T-cell (primary cell): ENCODE results near the gene CTRB2. TPM values are rescaled to one million over a fixed set of nuclear protein-coding genes. Genes with fewer than 3 reads are reported as not detected.

ENCODE experiments used
- ATAC-seq, 4 experiments: fragments of 200-7000 bp in 3 of 4; fragments of 150-1000 bp in 1 of 4; cut with Tn5 transposase; replicated peaks in 1 of 4; 1 replicate in 3 of 4; 2 replicates in 1 of 4; pipeline ENCODE4 v1.10.0; 2021; ENCODE audit warnings: moderate library complexity in 3 of 4, mild to moderate bottlenecking in 2 of 4, moderate number of reproducible peaks in 1 of 4
- CTCF ChIA-PET, 2 donors: fragments of 300-600 bp; sonication (Branson Sonifier 250); formaldehyde crosslinking; loops; one replicate each; lab custom pipeline; 2022; ENCODE audit warnings: antibody characterized with exemption in 2 of 2; lab: Charles Lee
- POLR2A ChIA-PET, 2 donors: fragments of 300-600 bp; sonication (Branson Sonifier 250); formaldehyde crosslinking; loops; one replicate each; lab custom pipeline; 2022; ENCODE audit warnings: antibody characterized with exemption in 2 of 2; lab: Charles Lee
- DNase-seq, 35 experiments: peaks; one replicate each; pipeline versions ENCODE4 v3.0.0 to v3.0.0-alpha.2; 2013 to 2023
- H3K27ac ChIP-seq: one replicate; pipeline ENCODE4 v1.5.1; 2013; ENCODE audit warnings: low read length
- H3K27me3 ChIP-seq, 2 experiments: replicated peaks in 1 of 2; 1 replicate in 1 of 2; 2 replicates in 1 of 2; pipeline versions ENCODE4 v1.6.1 to v1.7.0; 2013; ENCODE audit warnings: low read length in 1 of 2, mixed read lengths in 1 of 2; ENCODE audit not compliant: control insufficient read depth in 2 of 2, insufficient read depth in 2 of 2; ENCODE audit errors: extremely low read depth in 1 of 2
- H3K36me3 ChIP-seq, 2 donors: 1 replicate in 1 of 2; 2 replicates in 1 of 2; pipeline versions ENCODE4 v1.6.1 to v1.7.0; 2013; ENCODE audit warnings: low read length in 1 of 2; ENCODE audit not compliant: control insufficient read depth in 2 of 2, insufficient read depth in 1 of 2; ENCODE audit errors: extremely low read depth in 1 of 2
- H3K4me1 ChIP-seq, 2 experiments: 1 replicate in 1 of 2; 2 replicates in 1 of 2; pipeline versions ENCODE4 v1.6.1 to v1.7.0; 2013; ENCODE audit warnings: low read length in 2 of 2, mixed read lengths in 1 of 2; ENCODE audit not compliant: insufficient read depth in 2 of 2, control insufficient read depth in 1 of 2; ENCODE audit errors: extremely low read depth in 1 of 2
- H3K4me3 ChIP-seq, 2 donors: 1 replicate in 1 of 2; 2 replicates in 1 of 2; pipeline versions ENCODE4 v1.5.1 to v1.7.0; 2013; ENCODE audit warnings: mild to moderate bottlenecking in 2 of 2, low read length in 1 of 2, moderate library complexity in 1 of 2; ENCODE audit not compliant: control insufficient read depth in 1 of 2; ENCODE audit errors: extremely low read depth in 1 of 2
- H3K9me3 ChIP-seq: 2 replicates; pipeline ENCODE4 v1.7.0; 2013
- H3K27ac Mint-ChIP-seq, 2 donors: one replicate each; pipeline ENCODE4 v1.8.0; 2020 to 2021; ENCODE audit warnings: mild to moderate bottlenecking in 2 of 2, mixed read lengths in 2 of 2
- H3K27me3 Mint-ChIP-seq, 2 donors: one replicate each; pipeline ENCODE4 v1.8.0; 2021 to 2022; ENCODE audit warnings: mixed read lengths in 2 of 2
- H3K36me3 Mint-ChIP-seq: one replicate; pipeline ENCODE4 v1.8.0; 2021; ENCODE audit warnings: mixed read lengths
- H3K4me1 Mint-ChIP-seq, 3 donors: one replicate each; pipeline ENCODE4 v1.8.0; 2020 to 2022; ENCODE audit warnings: mixed read lengths in 3 of 3, mild to moderate bottlenecking in 1 of 3
- H3K4me3 Mint-ChIP-seq, 3 donors: one replicate each; pipeline ENCODE4 v1.8.0; 2020 to 2022; ENCODE audit warnings: mild to moderate bottlenecking in 3 of 3, mixed read lengths in 3 of 3, moderate library complexity in 3 of 3
- H3K9me3 Mint-ChIP-seq, 3 donors: one replicate each; pipeline ENCODE4 v1.8.0; 2020 to 2022; ENCODE audit warnings: mixed read lengths in 3 of 3
- WGBS: methylation state at CpG from one replicate; pipeline ENCODE4 v1.1.5; 2013; ENCODE audit warnings: missing lambda C conversion rate; ENCODE audit not compliant: insufficient coverage; 5-methylcytosine and 5-hydroxymethylcytosine counted together
- total RNA-seq, 35 experiments: library from RNA in 6 of 35; stranded (reverse) in 6 of 35; fragments of 120-200 nt in 1 of 35; gene quantifications; one replicate each; pipeline versions ENCODE4 v1.2.1 to v1.2.4 and lab custom pipeline; 2013 to 2026

Gene CTRB2
- total RNA-seq, 5 donors from 2014 or later (not counting 1 experiment from before 2014, with no cell fraction given) = 14.4 to 18.7 (median 15.1) TPM; not detected in 2

GRCh38 chr16:75192606-75193264 is 14.2 kb downstream of the CTRB2 start:
- H3K4me1 ChIP-seq = no peaks in the 10 kb centered on the region
- ATAC-seq (no peak), DNase-seq (no peak)
- H3K4me3 ChIP-seq = no peak overlapping the region
- peaks cover 0 to 27% of the 10 kb centered on the region in 2 experiments for H3K27me3 ChIP-seq
- ChIA-PET CTCF (interaction anchor here in 1 of 2 donors (0.6 kb wide), 1 partner anchor 206 kb away, joined by 3 read pairs; no protein-coding TSS in a partner anchor), POLR2A (no interaction called here)
- H3K27ac ChIP-seq = no peak overlapping the region
- no peak overlapping the region for H3K4me3 Mint-ChIP-seq
- no peaks in the 10 kb centered on the region for H3K36me3 Mint-ChIP-seq
- no peaks in the 10 kb centered on the region for H3K9me3 Mint-ChIP-seq
- no peaks in the 10 kb centered on the region for H3K4me1 Mint-ChIP-seq
- H3K9me3 ChIP-seq = no peaks in the 10 kb centered on the region
- 88% methylated on average over 18 of the region's 21 CpGs for WGBS
- no peaks in the 10 kb centered on the region for H3K36me3 ChIP-seq
- peaks cover 8 to 10% of the 10 kb centered on the region in 2 donors for H3K27me3 Mint-ChIP-seq
- no peak overlapping the region for H3K27ac Mint-ChIP-seq

- peaks cover 0 to 8% of the 10 kb centered on the region in 2 experiments for H3K27me3 ChIP-seq
- Mint-ChIP-seq H3K4me3 (no peak overlapping the region), H3K27ac (no peak overlapping the region), H3K9me3 (peaks cover 0 to 4% (median 2%) of the 10 kb centered on the region in 3 donors), H3K4me1 (no peaks in the 10 kb centered on the region), H3K27me3 (peaks cover 3 to 5% of the 10 kb centered on the region in 2 donors), H3K36me3 (no peaks in the 10 kb centered on the region)
- H3K36me3 ChIP-seq = no peaks in the 10 kb centered on the region
- H3K4me3 ChIP-seq = no peak overlapping the region
- DNase-seq (no peak), ATAC-seq (no peak)
- H3K9me3 ChIP-seq = no peaks in the 10 kb centered on the region
- no peak overlapping the region for H3K27ac ChIP-seq
- H3K4me1 ChIP-seq = no peaks in the 10 kb centered on the region
- 66% methylated on average over 4 of the region's 8 CpGs for WGBS
- ChIA-PET POLR2A (no interaction called here), CTCF (interaction anchor here in 1 of 2 donors (0.6 kb wide), 1 partner anchor 14 kb away, joined by 7 read pairs; no protein-coding TSS in a partner anchor)
Measured at GRCh38 chr16:75189638-75190245, 17.2 kb downstream of the CTRB2 start.

- H3K27ac Mint-ChIP-seq = no peak overlapping the region
- H3K36me3 Mint-ChIP-seq = no peaks in the 10 kb centered on the region
- Histone ChIP-seq H3K4me3 (no peak overlapping the region), H3K27me3 (peaks cover 0 to 8% of the 10 kb centered on the region in 2 experiments), H3K4me1 (no peaks in the 10 kb centered on the region), H3K9me3 (no peaks in the 10 kb centered on the region), H3K27ac (no peak overlapping the region), H3K36me3 (no peaks in the 10 kb centered on the region)
- DNase-seq (no peak), ATAC-seq (no peak)
- ChIA-PET CTCF (interaction anchor here in 1 of 2 donors (0.6 to 0.7 kb wide), 2 partner anchors 10 to 13 kb away, joined by 3 to 7 read pairs; no protein-coding TSS in a partner anchor), POLR2A (no interaction called here)
- peaks cover 3 to 5% of the 10 kb centered on the region in 2 donors for H3K27me3 Mint-ChIP-seq
- 95% methylated on average over 12 of the region's 14 CpGs for WGBS
- H3K4me1 Mint-ChIP-seq = no peaks in the 10 kb centered on the region
- H3K9me3 Mint-ChIP-seq = peaks cover 0 to 4% (median 2%) of the 10 kb centered on the region in 3 donors
- no peak overlapping the region for H3K4me3 Mint-ChIP-seq
Measured at GRCh38 chr16:75188832-75189477, 18.0 kb downstream of the CTRB2 start.

- no peak for ATAC-seq
- no peak for DNase-seq
- ChIA-PET CTCF (no interaction called here), POLR2A (no interaction called here)
- Mint-ChIP-seq H3K9me3 (peaks cover 6 to 18% (median 14%) of the 10 kb centered on the region in 3 donors), H3K4me3 (no peak overlapping the region), H3K36me3 (peaks cover 3% of the 10 kb centered on the region), H3K27ac (no peak overlapping the region), H3K4me1 (no peaks in the 10 kb centered on the region), H3K27me3 (peaks cover 0 to 4% of the 10 kb centered on the region in 2 donors)
- H3K36me3 ChIP-seq = no peaks in the 10 kb centered on the region
- no peak overlapping the region for H3K27ac ChIP-seq
- no peaks in the 10 kb centered on the region for H3K4me1 ChIP-seq
- WGBS = 25% methylated on average over 3 of the region's 3 CpGs
- no peak overlapping the region for H3K4me3 ChIP-seq
- no peaks in the 10 kb centered on the region for H3K27me3 ChIP-seq
- H3K9me3 ChIP-seq = peaks cover 3% of the 10 kb centered on the region
Measured at GRCh38 chr16:75181630-75182029, 25.3 kb downstream of the CTRB2 start.

GRCh38 chr16:75179208-75179607 is 27.8 kb downstream of the CTRB2 start:
- no peaks in the 10 kb centered on the region for H3K4me1 Mint-ChIP-seq
- no peak overlapping the region for H3K4me3 Mint-ChIP-seq
- POLR2A ChIA-PET = interaction anchor here in 1 of 2 donors (0.7 kb wide), 1 partner anchor 1387 kb away, joined by 4 read pairs; no protein-coding TSS in a partner anchor
- DNase-seq = no peak
- peaks cover 0 to 1% of the 10 kb centered on the region in 2 donors for H3K27me3 Mint-ChIP-seq
- ATAC-seq = no peak
- peaks cover 7 to 31% (median 22%) of the 10 kb centered on the region in 3 donors for H3K9me3 Mint-ChIP-seq
- 93% methylated on average over 3 of the region's 6 CpGs for WGBS
- Histone ChIP-seq H3K27me3 (no peaks in the 10 kb centered on the region), H3K27ac (no peak overlapping the region), H3K36me3 (no peaks in the 10 kb centered on the region), H3K4me1 (no peaks in the 10 kb centered on the region), H3K9me3 (peaks cover 4% of the 10 kb centered on the region), H3K4me3 (no peak overlapping the region)
- no peak overlapping the region for H3K27ac Mint-ChIP-seq
- CTCF ChIA-PET = no interaction called here
- H3K36me3 Mint-ChIP-seq = peaks cover 6% of the 10 kb centered on the region

- no peak overlapping the region for H3K4me3 ChIP-seq
- no peaks in the 10 kb centered on the region for H3K4me1 Mint-ChIP-seq
- H3K4me3 Mint-ChIP-seq = no peak overlapping the region
- no peaks in the 10 kb centered on the region for H3K36me3 ChIP-seq
- ATAC-seq (no peak), DNase-seq (no peak)
- H3K9me3 ChIP-seq = peaks cover 4% of the 10 kb centered on the region
- peaks cover 24 to 54% (median 44%) of the 10 kb centered on the region in 3 donors for H3K9me3 Mint-ChIP-seq
- peaks cover 0 to 1% of the 10 kb centered on the region in 2 donors for H3K27me3 Mint-ChIP-seq
- H3K27ac Mint-ChIP-seq = no peak overlapping the region
- H3K4me1 ChIP-seq = no peaks in the 10 kb centered on the region
- POLR2A ChIA-PET = no interaction called here
- no peak overlapping the region for H3K27ac ChIP-seq
- peaks cover 21% of the 10 kb centered on the region for H3K36me3 Mint-ChIP-seq
- H3K27me3 ChIP-seq = no peaks in the 10 kb centered on the region
- WGBS = 100% methylated on average over 1 of the region's 2 CpGs
- CTCF ChIA-PET = no interaction called here
Measured at GRCh38 chr16:75176926-75177325, 30.0 kb downstream of the CTRB2 start.
